Kidney tubule cell (primary cell): Measurements from ENCODE around the gene HES7.
A peak's percentile ranks its signal among the peaks of the same experiment; 100 is the strongest.
"Not testable (repeated sequence)": the region's sequence is repeated elsewhere in the genome, so short reads cannot be mapped to it uniquely, and the experiment has no call there.

Experiments
- DNase-seq: peaks from one replicate; pipeline ENCODE4 v3.0.0-alpha.2; 2018; ENCODE audit warnings: low spot score

HES7 gene

DNA sequence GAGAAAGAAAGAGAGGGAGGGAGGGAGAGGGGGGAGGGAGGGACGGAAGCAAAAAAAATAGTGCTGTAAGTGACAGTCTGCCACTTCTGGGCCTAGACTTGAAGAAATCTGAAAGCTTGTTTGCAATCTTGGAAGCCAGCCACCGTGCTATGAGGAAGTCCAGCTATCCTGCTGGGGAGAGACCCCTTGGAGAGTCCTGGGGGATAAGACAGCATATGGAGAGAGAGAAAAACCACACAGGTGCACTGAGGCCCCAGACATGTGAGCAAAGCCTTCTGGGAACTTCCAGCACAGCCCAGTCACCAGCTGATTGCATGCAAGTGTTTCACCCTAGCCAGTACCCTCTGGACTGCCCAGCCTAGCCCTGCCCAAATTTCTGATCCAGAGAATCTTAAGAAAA lies 23.8 kb downstream of the HES7 start:
- DNase-seq, result no peak

DNA sequence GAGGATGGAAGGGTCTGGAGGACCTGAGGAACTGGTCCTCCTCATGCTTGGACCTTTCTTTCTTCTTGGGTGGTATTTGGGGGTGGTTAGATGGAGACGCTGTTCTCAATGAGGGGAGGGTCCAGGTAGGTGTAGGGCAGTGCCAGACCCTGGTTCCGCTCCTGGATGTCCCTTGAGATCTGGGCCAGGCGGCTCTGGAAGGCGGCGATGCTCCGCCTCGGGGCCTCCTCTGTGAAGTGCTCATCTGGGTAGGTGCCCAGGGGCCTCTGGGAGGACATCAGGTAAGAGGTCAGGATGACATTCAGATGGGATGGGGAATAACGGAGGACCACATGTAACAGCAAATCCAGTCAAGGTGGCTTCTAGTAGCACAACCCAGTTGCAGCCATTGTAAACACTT lies 27.4 kb downstream of the HES7 start:
- DNase-seq, result no peak

DNA sequence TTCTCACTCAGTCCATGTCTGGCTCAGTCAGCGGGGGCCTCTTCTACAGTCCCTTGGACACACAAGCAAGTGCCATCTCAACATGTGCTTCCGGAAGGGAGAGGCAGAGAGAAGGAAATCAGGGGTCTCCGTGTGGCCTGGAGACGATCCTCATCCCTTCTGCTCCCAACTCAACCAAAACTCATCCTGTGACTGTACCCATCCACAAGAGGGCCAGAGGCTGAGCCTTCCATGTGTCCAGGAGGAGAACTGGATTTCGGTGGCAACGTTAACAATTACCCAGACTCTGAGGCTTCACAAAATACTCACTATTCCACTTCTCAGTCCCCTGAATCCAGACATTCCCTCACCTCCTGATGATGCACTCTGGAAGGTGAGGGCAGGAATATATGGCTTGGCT lies 28.5 kb downstream of the HES7 start:
- DNase-seq, result no peak

DNA sequence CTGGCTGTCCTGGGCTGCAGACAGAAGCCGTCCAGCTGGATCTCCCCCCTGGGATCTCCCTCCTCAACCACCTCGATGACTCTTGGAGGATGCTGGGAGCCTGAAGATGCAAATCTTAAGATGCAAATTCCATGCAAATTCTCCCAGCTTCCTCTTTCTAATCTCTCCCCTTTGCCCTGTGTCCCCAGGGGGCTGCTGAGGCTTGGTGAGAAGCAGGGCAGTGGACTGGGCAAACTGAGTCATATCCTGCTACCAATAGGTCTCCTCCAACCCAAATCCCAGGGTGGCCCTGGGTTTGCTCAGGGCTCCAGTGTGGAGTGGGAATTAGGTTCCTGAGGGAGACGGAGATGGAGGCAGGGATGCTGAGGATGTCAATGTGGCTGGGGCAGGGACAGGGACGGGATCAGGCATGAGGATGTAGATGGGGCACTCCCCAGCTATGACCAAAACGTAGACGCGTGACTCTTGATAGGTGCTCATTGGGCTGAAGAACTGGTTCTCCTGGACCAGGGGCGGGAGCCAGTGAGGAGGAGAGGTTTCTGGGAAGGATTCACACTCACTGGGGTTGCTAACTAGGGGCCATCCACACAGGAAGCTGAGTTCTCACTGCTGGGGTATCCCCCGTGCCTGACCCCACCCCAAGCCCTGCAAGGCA lies 32.7 kb downstream of the HES7 start:
- DNase-seq, result no peak

DNA sequence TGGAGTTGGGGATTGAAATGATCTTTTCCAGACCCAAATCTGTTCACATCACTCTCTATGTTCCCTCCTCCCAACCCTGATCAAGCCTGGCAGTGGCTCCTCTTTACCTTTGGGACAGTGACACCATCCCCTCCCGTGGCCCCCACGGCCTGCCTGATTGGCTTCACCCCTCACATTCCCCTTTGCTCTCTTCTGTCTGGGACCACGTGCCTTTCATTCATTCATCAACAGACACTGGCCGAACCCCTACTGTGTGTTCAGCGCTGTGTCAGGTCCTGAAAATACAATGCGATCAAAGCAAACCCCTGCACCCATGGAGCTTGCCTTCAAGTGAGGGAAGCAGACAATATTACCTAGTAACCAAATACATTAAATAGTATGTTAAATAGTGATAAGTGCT lies 34.2 kb downstream of the HES7 start:
- no peak for DNase-seq

DNA sequence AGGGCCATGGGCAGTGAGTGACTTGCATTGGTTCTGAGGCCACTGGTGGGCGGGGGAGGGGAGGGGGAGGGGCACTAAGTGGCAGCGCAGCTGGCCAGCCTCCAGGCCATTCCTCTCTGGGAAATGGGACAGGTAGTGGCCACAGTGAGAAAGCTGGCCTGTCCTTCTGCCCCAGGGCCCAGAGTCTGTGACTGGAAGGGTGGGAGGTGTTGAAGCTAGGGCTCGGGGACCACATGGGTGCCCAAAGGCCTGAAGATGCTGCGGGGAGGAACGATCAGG lies 36.0 kb downstream of the HES7 start:
- DNase-seq, result no peak

DNA sequence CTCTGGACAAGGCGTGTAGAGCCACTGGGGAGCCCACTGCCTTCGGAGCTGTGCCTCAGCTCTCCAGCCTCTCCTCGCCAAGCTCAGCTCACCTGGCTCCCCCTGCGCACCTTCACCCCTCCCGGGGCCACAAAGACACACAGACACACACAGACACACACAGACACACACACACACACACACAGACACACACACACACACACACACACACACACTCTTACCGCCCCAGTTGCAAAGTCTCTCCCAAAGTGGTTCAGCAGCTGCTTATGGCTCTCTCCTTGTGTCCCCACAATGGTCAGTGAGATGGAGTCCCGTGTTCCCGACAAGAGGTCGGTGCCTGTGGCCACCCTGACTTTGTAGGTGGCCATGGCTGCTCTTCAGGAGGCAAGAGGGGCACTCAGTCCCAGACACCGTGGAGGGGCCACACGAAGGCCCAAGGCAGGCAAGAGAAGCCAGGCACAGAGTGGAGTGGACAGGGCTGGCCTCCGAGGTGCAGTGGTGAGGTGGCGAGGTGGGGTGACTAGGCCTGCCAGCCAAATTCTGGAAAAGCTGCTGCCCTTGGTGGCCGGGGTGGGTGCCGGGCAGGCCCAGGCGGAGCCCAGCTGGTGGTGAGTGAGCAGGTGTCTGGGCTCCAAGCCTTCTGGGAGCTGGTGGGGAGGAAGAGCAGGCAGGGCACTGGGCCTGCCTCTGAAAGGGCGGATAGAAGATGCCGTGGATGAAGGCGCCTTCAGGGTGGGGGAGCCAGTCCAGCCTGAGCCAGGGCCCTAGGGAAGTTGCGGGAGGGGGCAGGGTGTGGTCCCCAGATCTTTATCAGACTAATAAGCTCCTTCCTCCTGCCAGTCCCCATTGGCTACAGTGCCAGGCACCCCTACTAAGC lies 36.6 kb downstream of the HES7 start, which contains the start of gene ALOX12B:
Gene ALOX12B (minus strand): TSS at position 642 of the 877 bp plus-strand sequence. CDS start 274 bp downstream, at position 368.
- no peak for DNase-seq

DNA sequence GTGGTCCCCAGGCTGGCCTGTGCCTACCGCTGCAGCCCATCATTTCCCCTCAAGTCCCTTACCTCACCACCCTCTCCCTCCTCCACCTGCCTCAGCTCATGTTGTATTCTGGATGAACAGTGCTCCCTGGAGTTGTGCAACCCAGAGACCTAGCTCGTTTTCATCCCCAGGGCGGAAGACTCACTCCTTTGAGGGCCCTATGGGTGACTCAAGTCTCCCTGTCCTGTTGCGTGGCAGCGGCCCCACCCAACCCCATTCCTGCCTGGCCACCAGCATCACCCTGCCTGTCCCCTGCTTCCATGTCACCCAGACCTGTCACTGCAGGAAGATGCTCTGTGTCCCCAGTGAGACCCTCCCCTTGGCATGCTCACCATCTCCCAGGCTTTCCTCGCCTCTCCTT lies 39.7 kb downstream of the HES7 start:
- no peak for DNase-seq

DNA sequence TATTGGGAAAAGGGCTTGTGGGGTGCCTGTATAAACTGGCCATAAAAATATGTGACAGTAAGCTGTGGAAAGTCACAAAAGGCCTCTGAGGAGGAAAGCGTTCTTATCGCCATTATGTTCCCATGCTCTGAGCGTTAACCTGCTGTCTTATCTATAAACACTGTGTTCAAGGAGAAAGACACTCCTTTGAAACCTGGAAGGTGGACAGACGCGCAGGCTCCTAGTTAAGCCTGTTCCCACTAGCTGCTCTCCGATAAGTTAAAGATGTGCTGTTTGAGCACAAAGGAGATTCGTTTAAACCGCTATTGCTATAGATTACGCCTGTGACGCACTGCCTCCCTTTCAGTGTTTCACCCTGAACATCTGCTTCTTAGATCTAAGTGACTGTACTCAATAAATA lies 41.6 kb downstream of the HES7 start:
- DNase-seq, result no peak

DNA sequence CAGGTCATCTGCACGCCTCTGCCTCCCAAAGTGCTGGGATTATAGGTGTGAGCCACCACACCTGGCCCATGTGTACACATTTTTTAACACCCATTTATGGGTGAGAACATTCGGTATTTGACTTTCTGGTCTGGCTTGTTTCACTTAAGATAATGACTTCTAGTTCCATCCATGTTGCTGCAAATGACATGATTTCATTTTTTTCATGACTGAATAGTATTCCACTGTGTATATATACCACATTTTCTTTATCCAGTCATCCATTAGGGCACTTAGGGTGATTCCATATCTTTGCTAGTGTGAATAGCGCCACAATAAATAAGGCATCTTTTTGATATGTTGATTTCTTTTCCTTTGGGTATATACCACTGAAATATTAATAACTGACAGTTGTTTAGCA lies 42.0 kb downstream of the HES7 start:
- DNase-seq, result no peak

DNA sequence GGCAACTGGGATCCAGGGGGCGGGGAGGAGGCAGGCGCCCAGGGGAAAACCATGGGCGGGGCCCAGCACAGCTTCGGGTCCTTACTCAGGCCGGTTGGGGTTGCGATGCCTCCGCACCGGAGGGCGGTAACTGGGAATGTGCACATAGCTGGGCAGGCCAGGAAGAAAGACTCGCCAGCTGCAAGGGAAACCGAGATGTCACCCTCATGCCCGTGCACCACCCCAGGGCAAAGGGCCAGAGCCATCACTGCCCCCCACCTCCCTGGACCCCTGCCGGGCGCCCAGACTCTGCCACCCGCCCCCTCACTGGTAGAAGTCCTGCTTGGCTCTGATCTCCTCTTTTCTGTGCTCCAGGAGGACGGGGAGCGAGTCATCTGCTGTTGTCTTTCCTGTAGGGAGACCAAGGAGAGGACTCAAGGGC lies 43.1 kb downstream of the HES7 start:
- DNase-seq, result no peak

DNA sequence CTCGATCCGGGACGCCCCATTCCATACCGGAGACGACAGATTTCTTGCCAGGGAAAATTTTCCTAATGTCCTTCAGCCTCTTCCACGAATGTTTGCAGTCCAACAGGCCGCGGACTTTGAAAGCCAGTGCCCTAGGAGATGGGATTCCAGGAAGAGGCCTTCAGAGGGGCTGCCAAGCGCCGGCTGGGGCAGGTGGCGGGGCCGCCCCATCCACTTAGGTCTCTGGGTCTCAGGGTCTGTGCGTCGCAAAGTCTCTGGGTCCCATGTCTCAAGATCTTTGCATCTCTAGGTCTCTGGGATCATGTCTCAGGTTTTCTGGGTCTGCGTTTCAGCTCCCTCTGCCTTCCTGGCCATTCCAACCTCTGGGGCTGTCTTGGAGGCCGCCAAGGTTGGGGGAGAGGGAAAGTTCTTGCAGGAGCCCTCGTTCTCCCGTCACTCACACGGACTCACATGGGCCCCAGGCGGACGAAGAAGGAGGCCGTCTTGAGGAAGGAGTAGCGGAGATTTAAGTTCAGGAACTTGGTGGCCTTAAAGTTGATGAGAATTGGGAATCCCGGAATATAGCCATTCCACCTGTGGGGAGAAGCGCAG lies 43.6 kb downstream of the HES7 start:
- no peak for DNase-seq

DNA sequence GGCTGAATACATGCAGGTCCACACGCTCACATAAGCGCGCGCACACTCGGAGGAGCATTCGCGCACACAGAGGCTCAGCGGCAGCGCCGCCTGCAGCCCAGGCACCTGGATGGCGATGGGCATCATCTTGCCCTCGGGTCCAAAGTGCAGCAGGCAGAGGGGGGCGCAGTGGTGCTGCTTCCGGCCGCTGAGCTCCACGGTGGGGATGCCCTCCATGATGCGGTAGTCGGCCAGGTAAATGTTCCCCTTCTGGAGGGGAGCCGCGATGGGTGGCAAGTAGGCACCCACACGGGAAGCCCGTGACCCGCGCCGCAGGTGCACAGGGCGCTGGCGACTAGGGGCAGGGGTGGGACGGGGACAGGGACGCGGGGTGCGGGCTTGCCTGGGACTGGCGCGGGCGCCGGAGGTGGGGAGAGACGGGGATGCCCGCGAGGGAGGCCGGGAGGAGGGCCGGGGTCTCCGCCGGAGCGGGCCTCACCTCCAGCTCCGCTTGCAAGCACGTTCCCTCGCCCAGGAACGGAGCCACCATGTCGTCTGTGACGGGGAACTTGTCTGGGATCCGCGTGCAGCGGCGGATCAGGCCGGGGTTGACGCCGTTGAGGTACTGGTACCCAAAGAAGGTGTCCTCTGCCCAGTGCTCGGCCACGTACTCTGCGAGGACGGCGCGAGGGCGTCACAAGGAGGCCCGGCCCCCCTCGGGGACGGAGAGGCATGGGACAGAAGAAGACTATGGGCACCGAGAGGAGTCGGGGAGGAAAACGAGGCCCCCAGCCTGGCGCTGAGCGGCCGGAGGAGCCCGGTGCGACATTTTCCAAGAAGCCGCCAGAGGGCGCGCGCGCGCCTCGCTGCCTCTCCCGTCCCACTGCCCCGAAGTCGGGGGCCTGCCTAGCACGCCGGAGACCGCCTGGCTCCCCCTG lies 44.4 kb downstream of the HES7 start:
- peak; percentile 75 for DNase-seq

DNA sequence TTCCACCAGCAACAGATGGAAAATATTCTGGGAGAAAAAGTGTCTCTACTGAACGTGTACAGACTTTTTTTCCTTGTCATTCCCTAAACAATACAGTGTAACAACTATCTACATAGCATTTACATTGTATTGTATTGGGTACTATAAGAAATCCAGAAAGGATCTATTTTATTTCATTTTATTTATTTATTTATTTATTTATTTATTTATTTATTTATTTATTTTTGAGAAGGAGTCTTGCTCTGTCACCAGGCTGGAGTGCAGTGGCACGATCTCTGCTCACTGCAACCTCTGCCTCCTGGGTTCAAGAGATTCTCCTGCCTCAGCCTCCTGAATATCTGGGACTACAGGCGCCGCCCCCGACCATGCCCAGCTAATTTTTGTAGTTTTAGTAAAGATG lies 46.0 kb downstream of the HES7 start:
- not testable (repeated sequence) for DNase-seq

DNA sequence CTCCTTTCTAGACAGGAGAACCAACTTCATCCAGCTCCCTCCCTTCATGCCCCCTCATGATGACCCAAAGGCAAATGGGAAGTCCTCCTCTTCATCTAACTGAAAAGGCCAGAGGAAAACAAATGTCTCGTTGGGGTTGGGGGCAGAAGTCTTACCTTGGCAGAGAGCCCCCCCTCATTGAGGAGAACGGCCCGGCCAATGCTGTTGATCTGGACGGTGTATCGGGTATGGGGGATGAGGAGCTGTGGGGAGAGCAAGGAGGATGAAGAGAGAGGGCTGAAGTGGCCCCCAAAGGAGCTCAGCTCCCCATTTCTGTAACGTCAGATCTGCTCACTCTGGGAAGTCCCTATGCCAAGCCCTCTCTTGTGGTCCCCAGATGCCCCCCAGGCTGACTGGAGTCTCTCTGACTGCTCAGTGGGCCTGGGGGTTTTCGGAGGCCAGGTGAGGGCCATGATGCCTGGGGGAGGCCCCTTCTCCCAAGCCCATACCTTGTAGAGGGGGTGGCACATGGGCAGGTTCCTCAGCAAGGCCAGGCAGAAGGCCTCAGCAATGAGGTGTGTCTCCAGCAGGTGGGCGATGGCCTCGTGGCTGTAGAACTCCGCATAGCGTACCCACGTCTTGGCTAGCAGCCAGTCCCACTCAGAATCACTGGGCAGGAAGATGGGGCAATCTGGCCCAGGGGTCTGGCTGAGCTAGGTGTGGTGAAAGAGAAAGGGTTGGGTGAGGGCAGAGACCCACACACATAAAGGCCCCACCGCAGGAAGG lies 47.2 kb downstream of the HES7 start:
- DNase-seq, result no peak

DNA sequence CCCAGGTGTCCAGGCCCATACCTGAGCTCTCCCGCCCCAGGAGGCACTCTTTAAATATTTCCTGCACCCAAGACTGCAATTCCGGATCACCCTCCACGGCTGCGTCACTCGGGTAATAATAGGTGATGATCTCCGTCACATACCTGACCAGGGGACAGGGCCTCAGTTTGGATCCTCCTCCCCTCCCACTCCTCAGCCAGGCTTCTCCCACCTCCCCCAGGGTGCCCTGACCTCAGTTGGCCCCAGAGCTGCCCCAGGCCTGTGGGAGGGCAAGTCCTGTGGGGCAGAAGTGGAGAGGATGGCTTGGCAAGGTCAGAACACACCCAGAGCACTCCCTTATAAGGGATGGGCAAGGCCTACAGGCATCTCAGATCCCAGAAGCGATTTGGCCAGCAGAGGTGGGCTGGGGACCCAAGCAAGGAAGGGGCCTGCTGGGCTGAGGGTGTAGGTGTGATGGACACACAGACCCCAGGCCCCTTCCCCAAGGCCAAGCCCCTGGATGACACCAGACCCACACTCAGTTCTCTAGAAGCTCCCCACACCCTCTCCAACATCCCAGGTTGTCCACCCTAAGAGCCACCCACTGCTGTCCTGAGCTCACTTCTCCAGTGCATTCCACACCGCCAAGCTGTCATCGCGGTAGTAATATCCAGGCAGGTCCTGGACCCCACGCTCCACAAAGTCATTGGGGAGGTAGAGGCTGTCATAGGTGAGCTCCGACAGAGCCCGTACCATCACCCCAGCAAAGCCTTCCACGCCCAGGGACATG lies 48.1 kb downstream of the HES7 start:
- no peak for DNase-seq

DNA sequence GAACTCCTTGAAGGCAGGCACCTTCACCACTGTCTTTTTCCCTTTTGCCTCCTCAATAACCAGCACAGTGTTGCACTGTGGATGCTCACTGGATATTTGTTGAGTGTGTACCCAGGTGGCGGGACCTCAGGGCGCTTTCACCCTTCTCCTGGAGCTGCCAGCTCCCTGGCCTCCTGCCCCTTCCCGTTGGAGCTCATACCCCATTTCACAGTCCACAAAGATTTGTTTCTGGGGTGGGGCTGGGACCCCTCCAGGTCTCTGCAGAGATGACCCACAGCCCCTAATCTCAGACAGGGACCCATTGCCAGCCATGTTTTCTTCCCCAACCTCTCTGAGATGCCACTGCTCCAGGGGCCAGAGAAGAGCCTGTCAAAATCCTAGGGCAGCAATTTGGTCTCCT lies 48.8 kb downstream of the HES7 start:
- no peak for DNase-seq

DNA sequence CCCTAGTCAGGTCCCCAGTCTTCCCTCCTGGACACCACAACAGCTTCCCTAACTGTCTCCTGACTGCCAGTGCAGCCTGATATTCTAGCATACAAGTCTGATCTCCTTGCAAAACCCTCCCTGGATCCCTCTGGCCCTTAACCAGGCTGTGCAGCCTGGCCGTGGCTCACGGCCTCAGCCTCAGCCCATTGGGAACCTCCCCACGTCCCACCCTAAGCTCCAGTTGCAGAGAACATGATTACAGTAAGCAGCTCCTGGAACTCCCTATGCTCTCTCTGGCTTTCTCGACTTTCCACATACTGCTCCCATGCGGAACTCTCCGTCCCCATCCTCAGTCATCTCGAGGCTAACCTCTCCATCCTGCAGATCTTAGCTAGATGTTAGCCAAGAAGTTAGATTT lies 49.4 kb downstream of the HES7 start:
- no peak for DNase-seq

DNA sequence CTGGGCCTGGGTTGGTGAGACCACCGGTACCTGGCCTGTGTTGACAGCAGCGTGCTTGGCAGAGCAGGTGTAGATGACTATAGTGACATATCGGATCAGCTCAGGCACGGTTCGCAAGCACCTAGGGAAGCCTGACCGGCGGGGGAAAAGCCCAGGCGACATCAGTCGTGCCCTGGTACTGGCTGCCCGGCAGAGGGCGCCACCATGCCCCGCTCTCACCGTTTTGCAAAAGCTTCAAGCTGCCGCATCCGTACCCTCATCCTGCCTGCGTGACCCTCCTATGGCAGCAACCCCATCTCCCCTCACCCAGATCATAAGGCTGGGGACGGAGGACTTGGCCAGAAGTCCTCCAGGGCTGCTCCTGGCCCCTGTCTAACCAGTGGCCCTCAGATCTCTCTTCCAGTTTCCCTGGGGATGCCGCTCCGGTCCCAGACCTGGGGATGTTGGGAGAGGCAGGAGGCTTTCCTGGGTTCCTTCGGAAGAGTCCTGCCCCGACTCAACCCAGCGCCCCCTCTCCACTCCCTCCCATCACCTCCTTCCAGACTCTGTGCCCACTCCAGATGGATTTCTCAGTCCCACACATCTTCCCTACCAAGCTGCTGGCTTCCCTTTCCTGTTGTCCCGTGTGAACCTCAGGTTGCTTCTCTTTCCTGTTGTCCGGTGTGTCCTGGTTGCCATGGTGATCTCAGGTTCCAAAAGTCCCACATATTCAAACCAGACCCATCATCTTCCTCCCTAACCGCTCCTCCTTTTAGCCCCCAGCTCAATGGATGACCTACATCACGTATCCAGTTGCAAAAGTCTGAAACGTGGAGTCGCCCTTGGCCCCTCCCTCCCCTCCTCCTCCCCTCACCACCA lies 50.0 kb downstream of the HES7 start:
- peak; percentile 77 for DNase-seq
